Urinary bladder (tissue), 4 donors: ENCODE measurements around the gene NAAA. TPM values are rescaled to one million over a fixed set of nuclear protein-coding genes. Genes with fewer than 3 reads are reported as not detected.

Experiments used
- DNase-seq: peaks from one replicate; pipeline ENCODE4 v3.0.0-alpha.2; 2015; ENCODE audit errors: extremely low spot score
- H3K27ac ChIP-seq: one replicate; pipeline ENCODE4 v1.5.1; 2013; ENCODE audit warnings: low read depth, mild to moderate bottlenecking, moderate library complexity
- H3K36me3 ChIP-seq: one replicate; pipeline ENCODE4 v1.6.1; 2013; ENCODE audit warnings: mild to moderate bottlenecking, moderate library complexity; ENCODE audit not compliant: insufficient read depth
- H3K4me1 ChIP-seq: one replicate; pipeline ENCODE4 v1.6.1; 2013; ENCODE audit warnings: mild to moderate bottlenecking, moderate library complexity; ENCODE audit not compliant: insufficient read depth
- H3K4me3 ChIP-seq: one replicate; pipeline ENCODE4 v1.5.1; 2013; ENCODE audit warnings: low read depth, low read length
- WGBS: extraction: QIAGEN DNeasy Blood & Tissue Kit; methylation state at CpG from one replicate; pipeline ENCODE4 v1.1.7; 2013; 5-methylcytosine and 5-hydroxymethylcytosine counted together
- polyA plus RNA-seq: library from polyadenylated mRNA; stranded (reverse); fragments of 200-250 nt; gene quantifications from one replicate; pipeline ENCODE4 v1.2.3, GENCODE V29; 2013
- total RNA-seq: library from RNA; depleted of rRNA; stranded (reverse); fragments of >200 nt; gene quantifications from one replicate; pipeline ENCODE4 v1.2.3, GENCODE V29; 2014
- donor health status: healthy with polysubstance abuse.
- donor health status: healthy.

NAAA gene
- total and polyA plus RNA-seq, 2 donors: 18.6 to 26.4 TPM

GRCh38 chr4:75907966-75908365 is 32.8 kb downstream of the NAAA start:
- Histone ChIP-seq H3K4me1 (no peaks in the 10 kb centered on the region), H3K4me3 (no peak overlapping the region), H3K27ac (no peak overlapping the region), H3K36me3 (no peaks in the 10 kb centered on the region)
- DNase-seq: no peak
- 81% methylated on average over 3 of the region's 3 CpGs for WGBS

GRCh38 chr4:75904076-75904475 is 36.7 kb downstream of the NAAA start:
- no peak for DNase-seq
- Histone ChIP-seq H3K36me3 (no peaks in the 10 kb centered on the region), H3K27ac (no peak overlapping the region), H3K4me1 (no peaks in the 10 kb centered on the region), H3K4me3 (no peak overlapping the region)
- 78% methylated on average over 5 of the region's 5 CpGs for whole genome bisulfite sequencing

GRCh38 chr4:75902352-75902751 is 38.5 kb downstream of the NAAA start, which contains the start of gene PPEF2:
Gene PPEF2 (minus strand): TSS chr4:75902452. CDS start chr4:75896325, 6,127 bp downstream.
- no peak for DNase-seq
- no peaks in the 10 kb centered on the region for H3K36me3 ChIP-seq
- no peak within 1 kb of the TSS for H3K4me3 ChIP-seq
- 78% methylated on average over 5 of the region's 5 CpGs for WGBS
- H3K27ac ChIP-seq: no peak within 1 kb of the TSS
- no peaks in the 10 kb centered on the region for H3K4me1 ChIP-seq

- H3K27ac ChIP-seq: no peak overlapping the region
- H3K36me3 ChIP-seq: no peaks in the 10 kb centered on the region
- no peak for DNase-seq
- H3K4me1 ChIP-seq: no peaks in the 10 kb centered on the region
- H3K4me3 ChIP-seq: no peak overlapping the region
Observed at GRCh38 chr4:75898536-75898935, 42.3 kb downstream of the NAAA start.

- 54% methylated on average over 4 of the region's 4 CpGs for WGBS
- Histone ChIP-seq H3K4me3 (no peak overlapping the region), H3K4me1 (no peaks in the 10 kb centered on the region), H3K36me3 (no peaks in the 10 kb centered on the region), H3K27ac (no peak overlapping the region)
- DNase-seq: no peak
Observed at GRCh38 chr4:75895744-75896314, 45.0 kb downstream of the NAAA start.

- Histone ChIP-seq H3K4me3 (no peak overlapping the region), H3K27ac (no peak overlapping the region), H3K4me1 (no peaks in the 10 kb centered on the region), H3K36me3 (no peaks in the 10 kb centered on the region)
- WGBS: 78% methylated on average over 3 of the region's 3 CpGs
- no peak for DNase-seq
Observed at GRCh38 chr4:75892508-75892907, 48.3 kb downstream of the NAAA start.

GRCh38 chr4:75891611-75892010 is 49.2 kb downstream of the NAAA start:
- WGBS: 93% methylated on average over 14 of the region's 14 CpGs
- H3K36me3 ChIP-seq: no peaks in the 10 kb centered on the region
- no peak overlapping the region for H3K4me3 ChIP-seq
- no peak for DNase-seq
- H3K27ac ChIP-seq: no peak overlapping the region
- H3K4me1 ChIP-seq: no peaks in the 10 kb centered on the region

- WGBS: 89% methylated on average over 9 of the region's 9 CpGs
- no peak for DNase-seq
- H3K4me3 ChIP-seq: no peak overlapping the region
- H3K36me3 ChIP-seq: no peaks in the 10 kb centered on the region
- H3K4me1 ChIP-seq: no peaks in the 10 kb centered on the region
- H3K27ac ChIP-seq: no peak overlapping the region
Observed at GRCh38 chr4:75889537-75890199, 51.1 kb downstream of the NAAA start.

- WGBS: 63% methylated on average over 24 of the region's 24 CpGs
- DNase-seq: no peak
Observed at GRCh38 chr4:75886104-75886503, 54.7 kb downstream of the NAAA start.

GRCh38 chr4:75881476-75881875 is 59.3 kb downstream of the NAAA start:
- Histone ChIP-seq H3K4me1 (no peaks in the 10 kb centered on the region), H3K4me3 (no peak overlapping the region), H3K36me3 (no peaks in the 10 kb centered on the region), H3K27ac (no peak overlapping the region)
- 93% methylated on average over 3 of the region's 3 CpGs for WGBS
- no peak for DNase-seq

More at GRCh38 chr4:75886104-75886503, 54.7 kb downstream of the NAAA start:
- H3K4me1 ChIP-seq: no peaks in the 10 kb centered on the region
- H3K4me3 ChIP-seq: no peak overlapping the region
- H3K36me3 ChIP-seq: no peaks in the 10 kb centered on the region
- no peak overlapping the region for H3K27ac ChIP-seq

GRCh38 chr4:75880278-75880677 is 60.5 kb downstream of the NAAA start:
- Histone ChIP-seq H3K27ac (no peak overlapping the region), H3K36me3 (no peaks in the 10 kb centered on the region), H3K4me3 (no peak overlapping the region), H3K4me1 (no peaks in the 10 kb centered on the region)
- WGBS: 24% methylated on average over 1 of the region's 1 CpG
- DNase-seq: no peak

- DNase-seq: no peak
- 61% methylated on average over 6 of the region's 6 CpGs for WGBS
- Histone ChIP-seq H3K4me1 (no peaks in the 10 kb centered on the region), H3K27ac (no peak overlapping the region), H3K36me3 (no peaks in the 10 kb centered on the region), H3K4me3 (no peak overlapping the region)
Observed at GRCh38 chr4:75878246-75878756, 62.5 kb downstream of the NAAA start.

GRCh38 chr4:75876218-75876617 is 64.6 kb downstream of the NAAA start:
- Histone ChIP-seq H3K36me3 (no peaks in the 10 kb centered on the region), H3K27ac (no peak overlapping the region), H3K4me3 (no peak overlapping the region), H3K4me1 (no peaks in the 10 kb centered on the region)
- no peak for DNase-seq
- 82% methylated on average over 18 of the region's 18 CpGs for WGBS

- 44% methylated on average over 3 of the region's 3 CpGs for WGBS
- no peak for DNase-seq
Observed at GRCh38 chr4:75869100-75869499, 71.7 kb downstream of the NAAA start.

More at GRCh38 chr4:75869100-75869499, 71.7 kb downstream of the NAAA start:
- Histone ChIP-seq H3K36me3 (no peaks in the 10 kb centered on the region), H3K4me1 (no peaks in the 10 kb centered on the region), H3K27ac (no peak overlapping the region), H3K4me3 (no peak overlapping the region)
